ENCODE measurements around the gene NR2F6.

NR2F6 gene

DNA sequence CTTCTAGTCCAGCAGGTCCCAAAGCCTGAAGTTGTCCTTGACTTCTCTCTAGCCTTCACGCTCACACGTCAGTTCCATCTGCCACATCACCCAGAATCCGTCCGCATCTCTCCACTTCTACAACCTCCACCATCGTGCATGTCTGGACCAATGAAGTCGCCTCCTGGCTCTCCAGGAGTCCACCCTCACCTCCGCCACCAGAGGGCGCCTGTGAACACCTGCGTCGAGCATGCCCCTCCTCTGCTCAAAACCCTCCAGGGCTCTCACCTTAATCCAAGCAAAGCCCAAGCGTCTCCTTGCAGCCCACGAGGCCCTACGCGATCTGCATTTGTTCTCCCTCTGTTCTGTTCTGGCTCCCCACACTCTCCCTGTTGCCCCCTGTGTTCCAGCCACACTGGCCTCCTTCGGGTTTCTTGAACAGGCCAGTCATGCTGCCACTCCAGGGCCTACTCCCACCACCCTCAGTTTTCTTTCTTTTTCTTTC is 15.2 kb upstream of the NR2F6 start:
- H3K79me2 ChIP-seq (ENCODE audit: insufficient read depth, low read length), result no peaks in the 10 kb centered on the region
- TF ChIP-seq EZH2phosphoT487 (IDR thresholded peaks at IDR 0.05; ENCODE audit: borderline replicate concordance), result no peak
- TF ChIP-seq, protein P1, sequence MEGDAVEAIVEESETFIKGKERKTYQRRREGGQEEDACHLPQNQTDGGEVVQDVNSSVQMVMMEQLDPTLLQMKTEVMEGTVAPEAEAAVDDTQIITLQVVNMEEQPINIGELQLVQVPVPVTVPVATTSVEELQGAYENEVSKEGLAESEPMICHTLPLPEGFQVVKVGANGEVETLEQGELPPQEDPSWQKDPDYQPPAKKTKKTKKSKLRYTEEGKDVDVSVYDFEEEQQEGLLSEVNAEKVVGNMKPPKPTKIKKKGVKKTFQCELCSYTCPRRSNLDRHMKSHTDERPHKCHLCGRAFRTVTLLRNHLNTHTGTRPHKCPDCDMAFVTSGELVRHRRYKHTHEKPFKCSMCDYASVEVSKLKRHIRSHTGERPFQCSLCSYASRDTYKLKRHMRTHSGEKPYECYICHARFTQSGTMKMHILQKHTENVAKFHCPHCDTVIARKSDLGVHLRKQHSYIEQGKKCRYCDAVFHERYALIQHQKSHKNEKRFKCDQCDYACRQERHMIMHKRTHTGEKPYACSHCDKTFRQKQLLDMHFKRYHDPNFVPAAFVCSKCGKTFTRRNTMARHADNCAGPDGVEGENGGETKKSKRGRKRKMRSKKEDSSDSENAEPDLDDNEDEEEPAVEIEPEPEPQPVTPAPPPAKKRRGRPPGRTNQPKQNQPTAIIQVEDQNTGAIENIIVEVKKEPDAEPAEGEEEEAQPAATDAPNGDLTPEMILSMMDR (conservative IDR thresholded peaks at IDR 0.05; ENCODE audit: low read length), result peak; percentile 87
- peak overlapping the region; percentile 87 for H2AFZ ChIP-seq (ENCODE audit: low read length)
- H3K27me3 ChIP-seq (ENCODE audit: insufficient read depth, low read length, poor library complexity, severe bottlenecking), result no peaks in the 10 kb centered on the region
- peaks cover 8% of the 10 kb centered on the region for H3K4me1 ChIP-seq (ENCODE audit: insufficient read depth, low read length, poor library complexity, severe bottlenecking)
- no peaks in the 10 kb centered on the region for H4K20me1 ChIP-seq (ENCODE audit: insufficient read depth, low read length, poor library complexity, severe bottlenecking)
- H3K36me3 ChIP-seq (ENCODE audit: insufficient read depth, low read length), result no peaks in the 10 kb centered on the region
- peak overlapping the region; percentile 46 for H3K9ac ChIP-seq (ENCODE audit: low read depth, low read length, poor library complexity, severe bottlenecking)
- peak overlapping the region; percentile 26 for H3K4me2 ChIP-seq (ENCODE audit: low read depth, low read length, poor library complexity, severe bottlenecking)
- no peaks in the 10 kb centered on the region for H3K9me2 ChIP-seq (replicated peaks; ENCODE audit: low read depth, low read length)
- no peaks in the 10 kb centered on the region for H3F3A ChIP-seq (ENCODE audit: low read depth)
- peaks cover 4% of the 10 kb centered on the region; the same call in 1 of the 2 replicates for H3K9me3 ChIP-seq (ENCODE audit: insufficient read depth, low read depth, low read length)
- H3K4me3 ChIP-seq (ENCODE audit: low read length, poor library complexity, severe bottlenecking), result no peak overlapping the region

GRCh38 chr19:17259934-17260333 is 14.2 kb upstream of the NR2F6 start:
- peaks cover 6% of the 10 kb centered on the region for H3K4me1 ChIP-seq (ENCODE audit: insufficient read depth, low read length, poor library complexity, severe bottlenecking)
- peaks cover 4% of the 10 kb centered on the region; the same call in 1 of the 2 replicates for H3K9me3 ChIP-seq (ENCODE audit: insufficient read depth, low read depth, low read length)
- no peaks in the 10 kb centered on the region for H4K20me1 ChIP-seq (ENCODE audit: insufficient read depth, low read length, poor library complexity, severe bottlenecking)
- H3K9ac ChIP-seq (ENCODE audit: low read depth, low read length, poor library complexity, severe bottlenecking), result no peak overlapping the region
- TF ChIP-seq, protein P1 (conservative IDR thresholded peaks at IDR 0.05; ENCODE audit: low read length), result no peak
- no peak for TF ChIP-seq EZH2phosphoT487 (IDR thresholded peaks at IDR 0.05; ENCODE audit: borderline replicate concordance)
- no peak overlapping the region for H2AFZ ChIP-seq (ENCODE audit: low read length)
- H3K79me2 ChIP-seq (ENCODE audit: insufficient read depth, low read length), result no peaks in the 10 kb centered on the region
- H3K4me2 ChIP-seq (ENCODE audit: low read depth, low read length, poor library complexity, severe bottlenecking), result no peak overlapping the region
- H3F3A ChIP-seq (ENCODE audit: low read depth), result no peaks in the 10 kb centered on the region
- H3K27me3 ChIP-seq (ENCODE audit: insufficient read depth, low read length, poor library complexity, severe bottlenecking), result no peaks in the 10 kb centered on the region
- H3K9me2 ChIP-seq (replicated peaks; ENCODE audit: low read depth, low read length), result no peaks in the 10 kb centered on the region
- no peak overlapping the region for H3K4me3 ChIP-seq (ENCODE audit: low read length, poor library complexity, severe bottlenecking)
- no peaks in the 10 kb centered on the region for H3K36me3 ChIP-seq (ENCODE audit: insufficient read depth, low read length)

DNA sequence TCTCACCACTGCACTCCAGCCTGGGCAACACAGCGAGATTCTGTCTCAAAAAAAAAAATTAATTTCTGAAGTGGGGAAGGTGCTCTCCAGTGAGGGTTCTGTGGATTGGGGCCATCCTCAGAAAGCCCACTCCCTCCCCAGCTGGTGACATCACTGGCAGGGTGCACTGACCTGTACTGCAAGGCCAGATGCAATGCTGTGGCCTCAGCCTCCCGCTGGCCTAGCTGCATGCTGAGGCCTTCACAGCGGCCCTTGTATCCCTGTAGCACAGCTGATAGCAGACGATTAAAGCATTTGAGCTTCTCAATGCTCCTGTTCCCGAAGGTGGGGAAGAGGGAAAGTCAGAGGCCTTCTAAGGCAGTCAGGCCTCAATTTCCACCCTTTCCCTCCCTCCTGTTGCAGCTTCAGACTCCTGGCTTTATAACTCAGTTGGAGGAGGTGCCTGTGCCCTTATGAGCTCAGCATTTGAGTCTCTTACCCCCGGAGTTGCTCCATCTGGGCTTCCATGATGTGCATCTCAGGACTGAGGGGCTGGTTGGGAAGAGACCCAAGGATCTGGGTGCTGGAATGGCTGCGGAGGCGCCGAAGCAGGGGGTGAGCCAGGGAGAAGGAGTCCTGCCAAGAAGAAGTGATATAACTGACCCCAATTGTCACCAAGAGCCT is 13.5 kb upstream of the NR2F6 start:
- H4K20me1 ChIP-seq (ENCODE audit: insufficient read depth, low read length, poor library complexity, severe bottlenecking), result no peaks in the 10 kb centered on the region
- H3K4me2 ChIP-seq (ENCODE audit: low read depth, low read length, poor library complexity, severe bottlenecking), result no peak overlapping the region
- no peak overlapping the region for H3K4me3 ChIP-seq (ENCODE audit: low read length, poor library complexity, severe bottlenecking)
- no peaks in the 10 kb centered on the region for H3K36me3 ChIP-seq (ENCODE audit: insufficient read depth, low read length)
- no peak for TF ChIP-seq EZH2phosphoT487 (IDR thresholded peaks at IDR 0.05; ENCODE audit: borderline replicate concordance)
- TF ChIP-seq, protein P1 (conservative IDR thresholded peaks at IDR 0.05; ENCODE audit: low read length), result no peak
- H3K79me2 ChIP-seq (ENCODE audit: insufficient read depth, low read length), result no peaks in the 10 kb centered on the region
- no peak overlapping the region for H3K9ac ChIP-seq (ENCODE audit: low read depth, low read length, poor library complexity, severe bottlenecking)
- H2AFZ ChIP-seq (ENCODE audit: low read length), result no peak overlapping the region
- H3K4me1 ChIP-seq (ENCODE audit: insufficient read depth, low read length, poor library complexity, severe bottlenecking), result no peaks in the 10 kb centered on the region
- peaks cover 4% of the 10 kb centered on the region; the same call in 1 of the 2 replicates for H3K9me3 ChIP-seq (ENCODE audit: insufficient read depth, low read depth, low read length)
- H3F3A ChIP-seq (ENCODE audit: low read depth), result no peaks in the 10 kb centered on the region
- H3K9me2 ChIP-seq (replicated peaks; ENCODE audit: low read depth, low read length), result no peaks in the 10 kb centered on the region
- no peaks in the 10 kb centered on the region for H3K27me3 ChIP-seq (ENCODE audit: insufficient read depth, low read length, poor library complexity, severe bottlenecking)
